Spleen (tissue), 3 donors: ENCODE measurements around the gene NDUFA11.
"Not testable (repeated sequence)": the region's sequence is repeated elsewhere in the genome, so short reads cannot be mapped to it uniquely, and the experiment has no call there.

Experiments used
- POLR2A ChIP-seq, 3 donors: fragments of 450-650 bp; IDR thresholded peaks; one replicate each; pipeline ENCODE4 v1.5.1; 2017; ENCODE audit warnings: antibody characterized with exemption in 3 of 3, mild to moderate bottlenecking in 1 of 3
- POLR2AphosphoS5 ChIP-seq, 3 donors: sonication (generic); formaldehyde crosslinking; IDR thresholded peaks; one replicate each; pipeline ENCODE4 v1.5.1; 2017; ENCODE audit warnings: antibody characterized with exemption in 3 of 3

DNA sequence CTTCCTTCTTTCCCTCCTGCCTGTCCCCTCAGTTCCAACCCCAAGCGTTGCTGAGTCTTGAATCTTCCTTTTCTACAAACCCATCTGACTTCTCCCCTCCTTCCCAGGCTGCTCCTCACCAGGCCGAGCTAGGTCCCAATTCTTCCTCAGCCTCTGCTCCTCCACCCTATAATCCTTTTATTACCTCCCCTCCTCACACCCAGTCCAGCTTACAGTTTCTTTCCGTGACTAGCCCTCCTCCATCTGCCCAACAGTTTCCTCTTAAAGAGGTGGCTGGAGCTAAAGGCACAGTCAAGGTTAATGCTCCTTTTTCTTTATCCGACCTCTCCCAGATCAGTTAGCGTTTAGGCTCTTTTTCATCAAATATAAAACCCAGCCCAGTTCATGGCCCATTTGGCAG, 55.0 kb downstream of the NDUFA11 start:
- TF ChIP-seq POLR2A, POLR2AphosphoS5 (IDR thresholded peaks at IDR 0.05): not testable (repeated sequence)
